Fibroblast of lung (primary cell): Measurements from ENCODE around the gene ADCY2.

ENCODE experiments used
- EZH2 ChIP-seq: IDR thresholded peaks from 2 replicates; pipeline ENCODE4 v1.5.1; 2012; ENCODE audit warnings: low read length, control low read depth, mild to moderate bottlenecking; ENCODE audit errors: missing control alignments
- TF ChIP-seq, protein P1 (sequence below), 2 donors: IDR thresholded peaks in 1 of 2; conservative IDR thresholded peaks in 1 of 2; 1 replicate in 1 of 2; 2 replicates in 1 of 2; pipeline ENCODE4 v1.5.1; 2011 to 2012; ENCODE audit warnings: low read length in 2 of 2, control low read depth in 1 of 2, inconsistent platforms in 1 of 2, low read depth in 1 of 2, mild to moderate bottlenecking in 1 of 2

DNA sequence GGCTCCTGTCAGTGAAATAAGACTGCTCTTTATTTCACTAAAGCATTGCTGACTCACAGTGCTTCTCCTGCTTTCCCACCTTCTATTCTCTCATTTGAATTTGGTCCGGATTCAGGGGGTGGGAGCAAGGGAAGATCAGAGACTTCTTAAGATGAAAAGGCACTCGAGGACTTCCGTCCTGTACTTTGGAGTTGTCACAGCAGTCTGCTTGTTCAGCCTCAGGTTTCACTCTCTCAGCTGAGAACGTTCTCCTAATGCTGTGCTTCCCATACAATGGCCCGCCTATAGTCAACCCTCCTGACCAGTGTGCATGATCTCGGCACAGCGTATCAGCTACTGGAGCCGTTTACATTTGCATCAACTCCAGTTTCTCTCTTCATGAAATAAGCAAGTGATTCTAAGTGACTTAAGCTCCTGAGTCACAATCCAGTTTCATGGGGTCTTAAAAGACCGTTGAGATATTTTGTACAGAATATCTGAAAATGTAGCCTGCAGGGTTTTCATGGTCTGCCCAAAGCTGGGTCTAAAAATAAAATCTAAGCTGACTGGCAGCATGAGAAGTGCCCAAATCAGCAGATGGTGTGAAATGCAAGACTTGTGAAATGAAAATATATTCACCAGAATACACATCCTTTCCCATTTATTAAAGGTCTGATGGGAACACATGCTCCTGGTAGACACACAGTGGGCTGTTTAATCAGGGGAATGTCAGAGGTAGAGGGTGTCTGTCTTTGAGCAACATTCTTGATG lies 145.0 kb downstream of the ADCY2 start:
- TF ChIP-seq, protein P1, sequence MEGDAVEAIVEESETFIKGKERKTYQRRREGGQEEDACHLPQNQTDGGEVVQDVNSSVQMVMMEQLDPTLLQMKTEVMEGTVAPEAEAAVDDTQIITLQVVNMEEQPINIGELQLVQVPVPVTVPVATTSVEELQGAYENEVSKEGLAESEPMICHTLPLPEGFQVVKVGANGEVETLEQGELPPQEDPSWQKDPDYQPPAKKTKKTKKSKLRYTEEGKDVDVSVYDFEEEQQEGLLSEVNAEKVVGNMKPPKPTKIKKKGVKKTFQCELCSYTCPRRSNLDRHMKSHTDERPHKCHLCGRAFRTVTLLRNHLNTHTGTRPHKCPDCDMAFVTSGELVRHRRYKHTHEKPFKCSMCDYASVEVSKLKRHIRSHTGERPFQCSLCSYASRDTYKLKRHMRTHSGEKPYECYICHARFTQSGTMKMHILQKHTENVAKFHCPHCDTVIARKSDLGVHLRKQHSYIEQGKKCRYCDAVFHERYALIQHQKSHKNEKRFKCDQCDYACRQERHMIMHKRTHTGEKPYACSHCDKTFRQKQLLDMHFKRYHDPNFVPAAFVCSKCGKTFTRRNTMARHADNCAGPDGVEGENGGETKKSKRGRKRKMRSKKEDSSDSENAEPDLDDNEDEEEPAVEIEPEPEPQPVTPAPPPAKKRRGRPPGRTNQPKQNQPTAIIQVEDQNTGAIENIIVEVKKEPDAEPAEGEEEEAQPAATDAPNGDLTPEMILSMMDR (conservative IDR thresholded peaks at IDR 0.05 in 1 of 2, IDR thresholded peaks at IDR 0.05 in 1 of 2; ENCODE audit: low read depth in 1 of 2, low read length in 2 of 2), result no peak
- TF ChIP-seq EZH2, result no peak
